Suprapubic skin (tissue), 4 donors: ENCODE data around the gene SLC2A9.

Experiments used
- EP300 ChIP-seq: sonication (generic); formaldehyde crosslinking; IDR thresholded peaks from one replicate; pipeline ENCODE4 v1.6.1; 2017; ENCODE audit warnings: antibody characterized with exemption
- POLR2A ChIP-seq, 2 donors: fragments of 450-650 bp; IDR thresholded peaks; one replicate each; pipeline ENCODE4 v1.6.1; 2017; ENCODE audit warnings: antibody characterized with exemption in 2 of 2, mild to moderate bottlenecking in 2 of 2, moderate library complexity in 2 of 2
- POLR2AphosphoS5 ChIP-seq, 3 donors: sonication (generic); formaldehyde crosslinking; IDR thresholded peaks; one replicate each; pipeline ENCODE4 v1.6.1; 2017; ENCODE audit warnings: antibody characterized with exemption in 3 of 3
- TF ChIP-seq, protein P1 (sequence below), 2 donors: fragments of 200-600 bp in 1 of 2; fragments of 450-650 bp in 1 of 2; sonication (generic) in 1 of 2; IDR thresholded peaks; one replicate each; pipeline ENCODE4 v1.5.1; 2016 to 2019; ENCODE audit warnings: antibody characterized with exemption in 2 of 2, mild to moderate bottlenecking in 1 of 2, moderate library complexity in 1 of 2

DNA sequence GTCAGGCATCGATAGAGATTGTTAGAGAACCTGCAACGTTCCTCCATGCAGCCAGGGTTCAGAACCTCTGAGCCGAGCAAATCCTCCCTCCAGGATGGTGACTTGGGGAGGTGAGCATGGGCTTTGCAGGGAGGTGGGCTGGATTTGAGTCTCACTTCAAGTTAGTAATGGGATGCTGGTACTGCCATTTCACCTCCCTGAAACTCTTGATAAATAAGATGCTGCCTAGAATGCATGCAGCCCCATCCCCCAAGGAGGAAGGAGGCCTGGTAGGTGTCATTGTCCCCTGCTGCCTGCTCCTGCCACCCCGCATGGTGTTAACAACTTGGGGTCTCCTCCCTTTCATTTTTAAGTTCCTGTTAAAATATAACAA is 35.7 kb upstream of the SLC2A9 start:
- TF ChIP-seq, protein P1, sequence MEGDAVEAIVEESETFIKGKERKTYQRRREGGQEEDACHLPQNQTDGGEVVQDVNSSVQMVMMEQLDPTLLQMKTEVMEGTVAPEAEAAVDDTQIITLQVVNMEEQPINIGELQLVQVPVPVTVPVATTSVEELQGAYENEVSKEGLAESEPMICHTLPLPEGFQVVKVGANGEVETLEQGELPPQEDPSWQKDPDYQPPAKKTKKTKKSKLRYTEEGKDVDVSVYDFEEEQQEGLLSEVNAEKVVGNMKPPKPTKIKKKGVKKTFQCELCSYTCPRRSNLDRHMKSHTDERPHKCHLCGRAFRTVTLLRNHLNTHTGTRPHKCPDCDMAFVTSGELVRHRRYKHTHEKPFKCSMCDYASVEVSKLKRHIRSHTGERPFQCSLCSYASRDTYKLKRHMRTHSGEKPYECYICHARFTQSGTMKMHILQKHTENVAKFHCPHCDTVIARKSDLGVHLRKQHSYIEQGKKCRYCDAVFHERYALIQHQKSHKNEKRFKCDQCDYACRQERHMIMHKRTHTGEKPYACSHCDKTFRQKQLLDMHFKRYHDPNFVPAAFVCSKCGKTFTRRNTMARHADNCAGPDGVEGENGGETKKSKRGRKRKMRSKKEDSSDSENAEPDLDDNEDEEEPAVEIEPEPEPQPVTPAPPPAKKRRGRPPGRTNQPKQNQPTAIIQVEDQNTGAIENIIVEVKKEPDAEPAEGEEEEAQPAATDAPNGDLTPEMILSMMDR (IDR thresholded peaks at IDR 0.05): no peak
- TF ChIP-seq POLR2A (IDR thresholded peaks at IDR 0.05): no peak
- TF ChIP-seq POLR2AphosphoS5 (IDR thresholded peaks at IDR 0.05): no peak
- TF ChIP-seq EP300: no peak
